K562 (cell line): ENCODE results near the gene MYMX. TPM values are rescaled to one million over a fixed set of nuclear protein-coding genes. Genes with fewer than 3 reads are reported as not detected.

Source experiments
- ATF7 ChIP-seq: fragments of 450-650 bp; IDR thresholded peaks from 2 replicates; pipeline ENCODE4 v1.7.1; 2014; ENCODE audit warnings: mild to moderate bottlenecking, moderate library complexity
- EP300 ChIP-seq: IDR thresholded peaks from 2 replicates; pipeline ENCODE4 v1.6.1; 2012; ENCODE audit warnings: low read length, improper control_type of control experiment
- FOXK1 ChIP-seq: sonication (generic); formaldehyde crosslinking; IDR thresholded peaks from 2 replicates; pipeline ENCODE4 v1.8.0; 2022; ENCODE audit warnings: missing genetic modification reagents, mild to moderate bottlenecking, borderline replicate concordance
- HMGN3 ChIP-seq: IDR thresholded peaks from 2 replicates; pipeline ENCODE4 v1.6.1; 2011; ENCODE audit warnings: borderline replicate concordance, low read depth, mild to moderate bottlenecking, mixed read lengths, low read length; ENCODE audit not compliant: insufficient read length; ENCODE audit errors: extremely low read depth
- JUNB ChIP-seq: fragments of 450-650 bp; formaldehyde crosslinking; conservative IDR thresholded peaks from 2 replicates; pipeline ENCODE4 v1.4.0; 2020; ENCODE audit warnings: mild to moderate bottlenecking
- NFXL1 ChIP-seq: fragments of 450-650 bp; formaldehyde crosslinking; IDR thresholded peaks from 2 replicates; pipeline ENCODE4 v1.4.0; 2021; ENCODE audit warnings: mild to moderate bottlenecking
- POLR2AphosphoS5 ChIP-seq: IDR thresholded peaks from 2 replicates; pipeline ENCODE4 v1.6.1; 2011; ENCODE audit warnings: mild to moderate bottlenecking, low read depth, low read length, moderate library complexity; ENCODE audit not compliant: control insufficient read depth, insufficient read depth
- SMARCA5 ChIP-seq: fragments of 450-650 bp; IDR thresholded peaks from 2 replicates; pipeline ENCODE4 v1.6.1; 2016
- TBP ChIP-seq: optimal IDR thresholded peaks from 2 replicates; pipeline ENCODE3; 2011; ENCODE audit warnings: low read depth, low read length, improper control_type of control experiment
- ZNF133 ChIP-seq: fragments of 250-450 bp; sonication (Bioruptor Pico); IDR thresholded peaks from 2 replicates; pipeline ENCODE4 v1.4.0; 2020; ENCODE audit warnings: mild to moderate bottlenecking
- ZNF445 ChIP-seq: fragments of 250-450 bp; sonication (Bioruptor Pico); IDR thresholded peaks from 2 replicates; pipeline ENCODE4 v1.4.0; 2020; ENCODE audit warnings: low read depth, mild to moderate bottlenecking, moderate library complexity
- ZNF699 ChIP-seq: fragments of 250-450 bp; sonication (Bioruptor Pico); IDR thresholded peaks from 2 replicates; pipeline ENCODE4 v1.8.0; 2021; ENCODE audit warnings: mild to moderate bottlenecking, moderate library complexity; ENCODE audit not compliant: insufficient replicate concordance
- polyA plus RNA-seq, 8 experiments: library from polyadenylated mRNA; depleted of rRNA in 4 of 8; stranded (reverse) in 5 of 8; unstranded in 3 of 8; fragments of >200 nt; fragmentation: Nextera tagmentation in 2 of 8; fragmentation: Illumina TruSeq in 1 of 8; extraction: Ambion mirVana in 2 of 8; extraction: Trizol in 1 of 8; gene quantifications; 2 replicates each; pipeline versions ENCODE4 v1.2.1 to v1.2.3, GENCODE V29; 2011 to 2014; ENCODE audit warnings: inconsistent platforms in 1 of 8, missing spikeins in 1 of 8
- total RNA-seq, 7 experiments: library from RNA; depleted of rRNA in 6 of 7; stranded (reverse); fragments of >200 nt in 6 of 7; fragmentation: Illumina TruSeq in 2 of 7; extraction: Trizol in 2 of 7; gene quantifications; 2 replicates each; pipeline versions ENCODE4 v1.2.1 to v1.2.3, GENCODE V29; 2011 to 2021; ENCODE audit warnings: low replicate concordance in 1 of 7
- TF ChIP-seq, protein P1 (sequence below), 2 experiments: IDR thresholded peaks; 2 replicates each; pipeline ENCODE4 v1.6.1; 2011; ENCODE audit warnings: borderline replicate concordance in 1 of 2, control low read depth in 1 of 2, low read depth in 1 of 2, low read length in 1 of 2, mild to moderate bottlenecking in 1 of 2, mixed read lengths in 1 of 2, moderate library complexity in 1 of 2; ENCODE audit not compliant: insufficient read depth in 1 of 2, insufficient read length in 1 of 2, poor library complexity in 1 of 2, severe bottlenecking in 1 of 2; ENCODE audit errors: extremely low read depth in 1 of 2
- TF ChIP-seq, protein P2 (sequence below), 2 experiments: fragments of 150-350 bp in 1 of 2; IDR thresholded peaks; 2 replicates each; pipeline ENCODE4 v1.6.1; 2012 to 2016; ENCODE audit warnings: low read depth in 2 of 2, low read length in 2 of 2, mild to moderate bottlenecking in 1 of 2, moderate library complexity in 1 of 2
- TF ChIP-seq, protein P3 (sequence below): fragments of 450-650 bp; formaldehyde crosslinking; IDR thresholded peaks from 2 replicates; pipeline ENCODE4 v1.4.0; 2020; ENCODE audit warnings: mild to moderate bottlenecking, moderate library complexity
- TF ChIP-seq, protein P4 (sequence below): fragments of 250-450 bp; sonication (Bioruptor Pico); IDR thresholded peaks from 2 replicates; pipeline ENCODE4 v1.4.0; 2020; ENCODE audit warnings: mild to moderate bottlenecking

MYMX gene
- total and polyA plus RNA-seq, 9 of the 15 experiments (the other 6 are each of a cell fraction or from before 2014, with no cell fraction given): 0.12 TPM; not detected in 8

DNA sequence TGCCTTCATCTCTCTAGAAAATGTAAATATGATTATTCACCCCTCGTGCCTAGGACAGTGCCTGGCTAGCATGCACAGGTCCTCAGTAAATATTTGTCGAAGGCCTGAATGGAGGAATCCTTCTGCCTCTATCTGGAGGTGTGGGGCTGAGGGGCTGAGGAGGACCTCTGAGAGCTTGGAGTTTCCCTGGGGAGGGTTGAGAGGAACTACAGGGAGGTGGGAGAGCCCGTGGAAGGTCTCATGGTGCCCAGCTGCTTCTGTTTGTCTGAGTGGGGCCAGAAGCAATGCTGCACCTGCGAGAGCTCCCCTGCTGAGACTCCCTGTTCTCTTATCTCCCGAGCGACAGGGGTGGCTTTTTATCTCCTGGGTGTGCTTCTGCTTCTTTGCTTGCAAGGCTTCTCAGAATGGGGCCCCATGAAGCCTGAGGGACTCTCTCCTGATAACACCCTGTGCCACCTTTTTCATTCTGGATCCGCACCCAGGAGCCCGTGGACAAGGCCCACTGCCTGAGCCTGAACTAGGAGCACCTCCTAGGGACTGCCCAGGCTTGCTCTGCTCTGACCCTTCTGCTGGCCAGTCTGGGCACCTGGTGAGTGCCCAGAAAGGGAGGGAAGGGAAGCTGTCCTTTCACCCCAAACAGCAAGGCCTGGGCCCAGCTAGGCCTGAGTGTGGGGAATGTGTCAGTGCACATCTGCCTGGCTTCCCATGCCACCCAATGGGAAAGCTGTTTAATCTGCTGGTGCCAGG is 9.0 kb downstream of the MYMX start (continued):
- TF ChIP-seq JUNB (CRISPR knock-in tag) (0 out of 2 replicates have a peak, but pooled peaks have one; percentile 27), ZNF445 (CRISPR knock-in tag) (no peak; the same call in 1 of the 2 replicates), ZNF699 (CRISPR knock-in tag) (no peak), HMGN3 (peak; percentile 85), POLR2AphosphoS5 (peak; percentile 98), SMARCA5 (peak; percentile 70; the same call in 1 of the 2 replicates), TBP (peak; percentile 55), ATF7 (peak; percentile 66), NFXL1 (CRISPR knock-in tag) (no peak), ZNF133 (0 out of 2 replicates have a peak, but pooled peaks have one; percentile 74), FOXK1 (no peak), EP300 (peak; percentile 92)
- TF ChIP-seq, protein P1, sequence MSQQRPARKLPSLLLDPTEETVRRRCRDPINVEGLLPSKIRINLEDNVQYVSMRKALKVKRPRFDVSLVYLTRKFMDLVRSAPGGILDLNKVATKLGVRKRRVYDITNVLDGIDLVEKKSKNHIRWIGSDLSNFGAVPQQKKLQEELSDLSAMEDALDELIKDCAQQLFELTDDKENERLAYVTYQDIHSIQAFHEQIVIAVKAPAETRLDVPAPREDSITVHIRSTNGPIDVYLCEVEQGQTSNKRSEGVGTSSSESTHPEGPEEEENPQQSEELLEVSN (IDR thresholded peaks at IDR 0.05; ENCODE audit: borderline replicate concordance in 1 of 2, extremely low read depth in 1 of 2, insufficient read depth in 1 of 2, insufficient read length in 1 of 2, low read depth in 1 of 2, low read length in 1 of 2, poor library complexity in 1 of 2, severe bottlenecking in 1 of 2): no peak
- TF ChIP-seq, protein P2, sequence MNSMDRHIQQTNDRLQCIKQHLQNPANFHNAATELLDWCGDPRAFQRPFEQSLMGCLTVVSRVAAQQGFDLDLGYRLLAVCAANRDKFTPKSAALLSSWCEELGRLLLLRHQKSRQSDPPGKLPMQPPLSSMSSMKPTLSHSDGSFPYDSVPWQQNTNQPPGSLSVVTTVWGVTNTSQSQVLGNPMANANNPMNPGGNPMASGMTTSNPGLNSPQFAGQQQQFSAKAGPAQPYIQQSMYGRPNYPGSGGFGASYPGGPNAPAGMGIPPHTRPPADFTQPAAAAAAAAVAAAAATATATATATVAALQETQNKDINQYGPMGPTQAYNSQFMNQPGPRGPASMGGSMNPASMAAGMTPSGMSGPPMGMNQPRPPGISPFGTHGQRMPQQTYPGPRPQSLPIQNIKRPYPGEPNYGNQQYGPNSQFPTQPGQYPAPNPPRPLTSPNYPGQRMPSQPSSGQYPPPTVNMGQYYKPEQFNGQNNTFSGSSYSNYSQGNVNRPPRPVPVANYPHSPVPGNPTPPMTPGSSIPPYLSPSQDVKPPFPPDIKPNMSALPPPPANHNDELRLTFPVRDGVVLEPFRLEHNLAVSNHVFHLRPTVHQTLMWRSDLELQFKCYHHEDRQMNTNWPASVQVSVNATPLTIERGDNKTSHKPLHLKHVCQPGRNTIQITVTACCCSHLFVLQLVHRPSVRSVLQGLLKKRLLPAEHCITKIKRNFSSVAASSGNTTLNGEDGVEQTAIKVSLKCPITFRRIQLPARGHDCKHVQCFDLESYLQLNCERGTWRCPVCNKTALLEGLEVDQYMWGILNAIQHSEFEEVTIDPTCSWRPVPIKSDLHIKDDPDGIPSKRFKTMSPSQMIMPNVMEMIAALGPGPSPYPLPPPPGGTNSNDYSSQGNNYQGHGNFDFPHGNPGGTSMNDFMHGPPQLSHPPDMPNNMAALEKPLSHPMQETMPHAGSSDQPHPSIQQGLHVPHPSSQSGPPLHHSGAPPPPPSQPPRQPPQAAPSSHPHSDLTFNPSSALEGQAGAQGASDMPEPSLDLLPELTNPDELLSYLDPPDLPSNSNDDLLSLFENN (IDR thresholded peaks at IDR 0.05; ENCODE audit: low read depth in 2 of 2, low read length in 2 of 2): peak in 1 of 2 experiments; percentile 86; a peak in 2 of 4 replicates
- TF ChIP-seq, protein P3, sequence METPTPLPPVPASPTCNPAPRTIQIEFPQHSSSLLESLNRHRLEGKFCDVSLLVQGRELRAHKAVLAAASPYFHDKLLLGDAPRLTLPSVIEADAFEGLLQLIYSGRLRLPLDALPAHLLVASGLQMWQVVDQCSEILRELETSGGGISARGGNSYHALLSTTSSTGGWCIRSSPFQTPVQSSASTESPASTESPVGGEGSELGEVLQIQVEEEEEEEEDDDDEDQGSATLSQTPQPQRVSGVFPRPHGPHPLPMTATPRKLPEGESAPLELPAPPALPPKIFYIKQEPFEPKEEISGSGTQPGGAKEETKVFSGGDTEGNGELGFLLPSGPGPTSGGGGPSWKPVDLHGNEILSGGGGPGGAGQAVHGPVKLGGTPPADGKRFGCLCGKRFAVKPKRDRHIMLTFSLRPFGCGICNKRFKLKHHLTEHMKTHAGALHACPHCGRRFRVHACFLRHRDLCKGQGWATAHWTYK (CRISPR knock-in tag): peak; percentile 74
- TF ChIP-seq, protein P4, sequence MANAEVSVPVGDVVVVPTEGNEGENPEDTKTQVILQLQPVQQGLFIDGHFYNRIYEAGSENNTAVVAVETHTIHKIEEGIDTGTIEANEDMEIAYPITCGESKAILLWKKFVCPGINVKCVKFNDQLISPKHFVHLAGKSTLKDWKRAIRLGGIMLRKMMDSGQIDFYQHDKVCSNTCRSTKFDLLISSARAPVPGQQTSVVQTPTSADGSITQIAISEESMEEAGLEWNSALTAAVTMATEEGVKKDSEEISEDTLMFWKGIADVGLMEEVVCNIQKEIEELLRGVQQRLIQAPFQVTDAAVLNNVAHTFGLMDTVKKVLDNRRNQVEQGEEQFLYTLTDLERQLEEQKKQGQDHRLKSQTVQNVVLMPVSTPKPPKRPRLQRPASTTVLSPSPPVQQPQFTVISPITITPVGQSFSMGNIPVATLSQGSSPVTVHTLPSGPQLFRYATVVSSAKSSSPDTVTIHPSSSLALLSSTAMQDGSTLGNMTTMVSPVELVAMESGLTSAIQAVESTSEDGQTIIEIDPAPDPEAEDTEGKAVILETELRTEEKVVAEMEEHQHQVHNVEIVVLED: no peak
